ENCODE results near the gene UBE2U.

The UBE2U gene

GRCh38 chr1:64203420-64203819 lies at the start of gene UBE2U:
UBE2U (plus strand) TSS chr1:64203623; CDS start chr1:64204051, 428 bp downstream.
- FAIRE-seq: no peak

GRCh38 chr1:64155278-64155677 lies 48.1 kb upstream of the UBE2U start:
- FAIRE-seq: no peak

- FAIRE-seq: no peak
Observed at GRCh38 chr1:64161357-64161941, 42.0 kb upstream of the UBE2U start.

- no peak for FAIRE-seq
Observed at GRCh38 chr1:64162151-64162550, 41.3 kb upstream of the UBE2U start.

- FAIRE-seq: no peak
Observed at GRCh38 chr1:64162804-64163203, 40.6 kb upstream of the UBE2U start.

- FAIRE-seq: no peak
Observed at GRCh38 chr1:64163431-64163830, 40.0 kb upstream of the UBE2U start.

GRCh38 chr1:64163970-64164369 lies 39.5 kb upstream of the UBE2U start:
- no peak for FAIRE-seq

GRCh38 chr1:64166629-64167028 lies 36.8 kb upstream of the UBE2U start:
- no peak for FAIRE-seq

GRCh38 chr1:64167176-64167575 lies 36.2 kb upstream of the UBE2U start:
- FAIRE-seq: no peak

- no peak for FAIRE-seq
Observed at GRCh38 chr1:64171246-64171645, 32.2 kb upstream of the UBE2U start.

- FAIRE-seq: no peak
Observed at GRCh38 chr1:64171797-64172281, 31.6 kb upstream of the UBE2U start.

- no peak for FAIRE-seq
Observed at GRCh38 chr1:64172458-64172983, 30.9 kb upstream of the UBE2U start.

GRCh38 chr1:64173336-64173940 lies 30.0 kb upstream of the UBE2U start:
- FAIRE-seq: no peak

- FAIRE-seq: no peak
Observed at GRCh38 chr1:64175639-64176038, 27.8 kb upstream of the UBE2U start.

- FAIRE-seq: no peak
Observed at GRCh38 chr1:64176659-64177058, 26.8 kb upstream of the UBE2U start.

- FAIRE-seq: no peak
Observed at GRCh38 chr1:64179588-64179987, 23.8 kb upstream of the UBE2U start.

- FAIRE-seq: no peak
Observed at GRCh38 chr1:64182207-64182606, 21.2 kb upstream of the UBE2U start.

- FAIRE-seq: no peak
Observed at GRCh38 chr1:64183395-64184002, 19.9 kb upstream of the UBE2U start.

- FAIRE-seq: no peak
Observed at GRCh38 chr1:64184003-64184440, 19.4 kb upstream of the UBE2U start.

- FAIRE-seq: no peak
Observed at GRCh38 chr1:64186138-64186897, 17.1 kb upstream of the UBE2U start.

- no peak for FAIRE-seq
Observed at GRCh38 chr1:64186898-64187280, 16.5 kb upstream of the UBE2U start.

- FAIRE-seq: no peak
Observed at GRCh38 chr1:64187646-64188045, 15.8 kb upstream of the UBE2U start.

GRCh38 chr1:64192290-64192689 lies 11.1 kb upstream of the UBE2U start:
- FAIRE-seq: no peak
